Mesothelial cell of epicardium (in vitro differentiated cells): ENCODE measurements around the gene SRL. TPM values are rescaled to one million over a fixed set of nuclear protein-coding genes. Genes with fewer than 3 reads are reported as not detected.

Experiments
- DNase-seq, 2 experiments: peaks; one replicate each; pipeline ENCODE4 v3.0.0; 2021; ENCODE audit warnings: low spot score in 2 of 2; ENCODE audit not compliant: unreplicated experiment in 2 of 2
- H3K27ac Mint-ChIP-seq: 2 replicates; pipeline ENCODE4 v1.8.0; 2021; ENCODE audit warnings: mixed read lengths
- H3K27me3 Mint-ChIP-seq: 2 replicates; pipeline ENCODE4 v1.8.0; 2021; ENCODE audit warnings: low read depth, mixed read lengths
- H3K36me3 Mint-ChIP-seq: 2 replicates; pipeline ENCODE4 v1.8.0; 2021; ENCODE audit warnings: mixed read lengths
- H3K4me1 Mint-ChIP-seq: 2 replicates; pipeline ENCODE4 v1.8.0; 2021; ENCODE audit warnings: mixed read lengths
- H3K4me3 Mint-ChIP-seq: 2 replicates; pipeline ENCODE4 v1.8.0; 2021; ENCODE audit warnings: mild to moderate bottlenecking, moderate library complexity, mixed read lengths
- H3K9me3 Mint-ChIP-seq: 2 replicates; pipeline ENCODE4 v1.8.0; 2021; ENCODE audit warnings: mixed read lengths
- total RNA-seq: library from RNA; stranded (reverse); gene quantifications from 3 replicates; pipeline ENCODE4 v1.2.1, GENCODE V29; 2021
- TF ChIP-seq, protein P1 (sequence below): fragments of 200-600 bp; sonication (generic); IDR thresholded peaks from one replicate; pipeline ENCODE4 v1.5.0; 2021; ENCODE audit warnings: antibody characterized with exemption; ENCODE audit not compliant: unreplicated experiment

SRL gene
- total RNA-seq, 1 donor from 2014 or later = 1.7 TPM

DNA sequence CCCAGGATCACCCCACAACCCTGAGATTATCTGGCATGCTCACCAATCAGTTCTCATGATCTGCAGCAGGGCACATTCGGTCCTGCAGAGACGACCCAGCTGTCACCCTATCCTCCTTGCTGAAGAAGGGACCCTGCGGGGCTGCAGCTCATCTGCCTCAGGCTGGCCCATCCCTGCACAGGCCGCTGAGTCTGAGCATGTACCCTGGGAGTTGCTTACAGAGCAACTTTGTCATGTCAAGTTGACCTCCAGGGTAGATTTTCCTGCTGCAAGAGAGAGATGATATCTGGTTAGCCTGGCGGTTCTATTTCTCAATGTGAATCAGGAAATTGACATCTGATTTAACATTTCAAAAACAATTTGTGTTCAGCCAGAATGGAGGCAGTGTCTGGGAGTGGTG is 89.6 kb downstream of the SRL start:
- no peak for DNase-seq
- TF ChIP-seq, protein P1, sequence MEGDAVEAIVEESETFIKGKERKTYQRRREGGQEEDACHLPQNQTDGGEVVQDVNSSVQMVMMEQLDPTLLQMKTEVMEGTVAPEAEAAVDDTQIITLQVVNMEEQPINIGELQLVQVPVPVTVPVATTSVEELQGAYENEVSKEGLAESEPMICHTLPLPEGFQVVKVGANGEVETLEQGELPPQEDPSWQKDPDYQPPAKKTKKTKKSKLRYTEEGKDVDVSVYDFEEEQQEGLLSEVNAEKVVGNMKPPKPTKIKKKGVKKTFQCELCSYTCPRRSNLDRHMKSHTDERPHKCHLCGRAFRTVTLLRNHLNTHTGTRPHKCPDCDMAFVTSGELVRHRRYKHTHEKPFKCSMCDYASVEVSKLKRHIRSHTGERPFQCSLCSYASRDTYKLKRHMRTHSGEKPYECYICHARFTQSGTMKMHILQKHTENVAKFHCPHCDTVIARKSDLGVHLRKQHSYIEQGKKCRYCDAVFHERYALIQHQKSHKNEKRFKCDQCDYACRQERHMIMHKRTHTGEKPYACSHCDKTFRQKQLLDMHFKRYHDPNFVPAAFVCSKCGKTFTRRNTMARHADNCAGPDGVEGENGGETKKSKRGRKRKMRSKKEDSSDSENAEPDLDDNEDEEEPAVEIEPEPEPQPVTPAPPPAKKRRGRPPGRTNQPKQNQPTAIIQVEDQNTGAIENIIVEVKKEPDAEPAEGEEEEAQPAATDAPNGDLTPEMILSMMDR = no peak
- Mint-ChIP-seq H3K36me3 (no peaks in the 10 kb centered on the region), H3K9me3 (peaks cover 4% of the 10 kb centered on the region), H3K27me3 (no peaks in the 10 kb centered on the region), H3K4me3 (no peak overlapping the region), H3K27ac (no peak overlapping the region), H3K4me1 (peaks cover 7% of the 10 kb centered on the region)

DNA sequence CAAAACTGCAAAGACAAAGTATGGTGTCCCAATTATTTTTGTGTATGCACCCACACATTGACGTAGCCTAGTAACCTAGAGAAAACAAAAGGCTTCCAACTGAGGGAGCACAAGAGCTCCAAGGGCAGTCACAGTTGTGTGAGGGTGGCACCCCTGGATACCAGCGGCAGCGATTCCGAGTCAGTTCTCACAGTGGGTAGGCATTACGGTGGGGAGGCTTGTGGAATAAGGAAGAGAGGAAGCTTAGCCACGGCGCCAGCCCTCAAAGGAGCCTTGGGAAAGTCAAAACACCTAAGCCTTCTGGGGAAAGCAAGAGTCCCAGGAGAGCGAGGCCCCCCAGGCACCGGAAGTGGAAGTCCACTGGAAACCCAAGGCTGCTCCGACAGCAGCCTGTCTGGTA is 94.6 kb downstream of the SRL start:
- H3K4me1 Mint-ChIP-seq = peaks cover 5% of the 10 kb centered on the region
- no peaks in the 10 kb centered on the region for H3K9me3 Mint-ChIP-seq
- DNase-seq = no peak
- no peak overlapping the region for H3K4me3 Mint-ChIP-seq
- H3K27ac Mint-ChIP-seq = no peak overlapping the region
- TF ChIP-seq, protein P1 = no peak
- H3K36me3 Mint-ChIP-seq = no peaks in the 10 kb centered on the region
- H3K27me3 Mint-ChIP-seq = no peaks in the 10 kb centered on the region

DNA sequence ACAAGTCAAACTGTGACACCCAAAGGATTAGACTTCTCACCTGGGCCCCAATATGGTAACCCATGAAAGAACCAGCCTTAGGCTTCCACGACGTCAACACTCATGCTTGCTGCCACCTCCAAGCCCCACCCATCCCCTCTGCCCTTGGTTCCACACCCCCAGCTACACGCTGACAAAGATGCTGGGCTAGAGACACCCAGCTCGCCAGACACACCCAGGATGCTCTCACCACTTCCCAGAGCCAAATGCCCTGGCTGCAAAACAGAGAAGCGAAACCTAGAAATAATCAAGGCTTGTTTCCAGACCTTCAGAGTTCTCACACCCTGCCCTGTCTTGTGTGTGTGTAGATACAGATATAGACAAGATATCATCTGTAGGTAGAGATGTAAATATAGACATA is 99.6 kb downstream of the SRL start:
- no peak overlapping the region for H3K4me3 Mint-ChIP-seq
- TF ChIP-seq, protein P1 = no peak

GRCh38 chr16:4141604-4142003 is 100.3 kb downstream of the SRL start:
- peaks cover 17% of the 10 kb centered on the region for H3K4me1 Mint-ChIP-seq
- no peak for DNase-seq
- no peak overlapping the region for H3K4me3 Mint-ChIP-seq
- no peaks in the 10 kb centered on the region for H3K27me3 Mint-ChIP-seq
- H3K9me3 Mint-ChIP-seq = peaks cover 10% of the 10 kb centered on the region
- H3K36me3 Mint-ChIP-seq = peaks cover 6% of the 10 kb centered on the region
- peak overlapping the region; percentile 86 for H3K27ac Mint-ChIP-seq
- TF ChIP-seq, protein P1 = no peak

More for the DNA sequence above, 99.6 kb downstream of the SRL start:
- peaks cover 10% of the 10 kb centered on the region for H3K9me3 Mint-ChIP-seq
- no peaks in the 10 kb centered on the region for H3K27me3 Mint-ChIP-seq
- no peak for DNase-seq
- H3K27ac Mint-ChIP-seq = peak overlapping the region; percentile 6
- H3K36me3 Mint-ChIP-seq = peaks cover 6% of the 10 kb centered on the region
- H3K4me1 Mint-ChIP-seq = peaks cover 17% of the 10 kb centered on the region

DNA sequence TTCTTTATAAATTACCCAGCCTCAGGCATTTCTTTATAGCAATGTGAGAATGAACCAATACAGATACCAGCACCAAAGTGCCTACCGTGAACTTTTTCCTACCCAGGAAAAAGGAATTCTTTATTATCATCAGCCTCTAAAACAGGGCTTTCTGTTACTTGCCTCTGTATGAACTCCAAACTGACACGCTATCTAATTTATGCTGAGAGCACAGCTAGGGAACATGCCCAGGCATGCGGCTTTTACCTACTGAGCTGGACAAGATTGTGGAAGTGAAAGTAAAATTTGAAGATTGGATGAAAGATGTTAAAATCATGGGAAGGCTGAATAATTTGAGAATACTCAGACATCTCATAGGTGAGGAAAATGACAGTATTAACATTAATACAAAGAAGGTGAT is 101.2 kb downstream of the SRL start:
- TF ChIP-seq, protein P1 = no peak
- peaks cover 6% of the 10 kb centered on the region for H3K36me3 Mint-ChIP-seq
- no peak overlapping the region for H3K4me3 Mint-ChIP-seq
- peak overlapping the region; percentile 86 for H3K27ac Mint-ChIP-seq
- H3K9me3 Mint-ChIP-seq = peaks cover 10% of the 10 kb centered on the region
- no peaks in the 10 kb centered on the region for H3K27me3 Mint-ChIP-seq
- peaks cover 26% of the 10 kb centered on the region for H3K4me1 Mint-ChIP-seq
- no peak for DNase-seq

DNA sequence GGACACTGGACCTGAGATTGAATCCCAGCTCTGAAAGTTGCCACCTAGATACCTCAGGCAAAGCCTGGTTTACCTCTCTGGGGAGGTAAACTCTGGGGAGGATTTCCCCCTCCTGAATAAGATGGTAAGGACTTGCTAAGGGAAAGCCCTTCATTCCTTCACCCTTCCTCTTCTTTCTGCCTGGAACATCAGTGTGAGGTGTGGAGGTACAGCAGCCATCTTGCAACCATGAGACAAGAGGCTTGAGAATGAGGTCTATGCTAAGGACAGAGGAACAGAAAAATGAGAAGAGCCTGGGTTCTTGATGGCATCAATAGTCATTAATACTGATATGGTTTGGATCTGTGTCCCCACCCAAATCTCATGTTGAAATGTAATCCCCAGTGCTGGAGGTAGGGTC is 101.9 kb downstream of the SRL start:
- Mint-ChIP-seq H3K4me1 (peaks cover 27% of the 10 kb centered on the region), H3K9me3 (peaks cover 10% of the 10 kb centered on the region), H3K27ac (peak overlapping the region; percentile 86), H3K4me3 (no peak overlapping the region), H3K36me3 (peaks cover 6% of the 10 kb centered on the region), H3K27me3 (no peaks in the 10 kb centered on the region)
- DNase-seq = no peak
- TF ChIP-seq, protein P1 = no peak
